Tibial nerve (tissue), 4 donors: ENCODE data around the gene ANKS1A.

Source experiments
- CTCF ChIP-seq, 5 experiments: fragments of 200-600 bp in 3 of 5; fragments of 450-650 bp in 2 of 5; sonication (generic) in 3 of 5; IDR thresholded peaks; one replicate each; pipeline ENCODE4 v1.5.1; 2016 to 2019; ENCODE audit warnings: antibody characterized with exemption in 5 of 5, mild to moderate bottlenecking in 3 of 5, moderate library complexity in 2 of 5
- EP300 ChIP-seq, 2 donors: sonication (generic); formaldehyde crosslinking; IDR thresholded peaks; one replicate each; pipeline ENCODE4 v1.6.1; 2017; ENCODE audit warnings: antibody characterized with exemption in 2 of 2, mild to moderate bottlenecking in 1 of 2
- POLR2A ChIP-seq, 2 donors: fragments of 450-650 bp; IDR thresholded peaks; one replicate each; pipeline ENCODE4 v1.6.1; 2017; ENCODE audit warnings: antibody characterized with exemption in 2 of 2, mild to moderate bottlenecking in 2 of 2, moderate library complexity in 2 of 2

DNA sequence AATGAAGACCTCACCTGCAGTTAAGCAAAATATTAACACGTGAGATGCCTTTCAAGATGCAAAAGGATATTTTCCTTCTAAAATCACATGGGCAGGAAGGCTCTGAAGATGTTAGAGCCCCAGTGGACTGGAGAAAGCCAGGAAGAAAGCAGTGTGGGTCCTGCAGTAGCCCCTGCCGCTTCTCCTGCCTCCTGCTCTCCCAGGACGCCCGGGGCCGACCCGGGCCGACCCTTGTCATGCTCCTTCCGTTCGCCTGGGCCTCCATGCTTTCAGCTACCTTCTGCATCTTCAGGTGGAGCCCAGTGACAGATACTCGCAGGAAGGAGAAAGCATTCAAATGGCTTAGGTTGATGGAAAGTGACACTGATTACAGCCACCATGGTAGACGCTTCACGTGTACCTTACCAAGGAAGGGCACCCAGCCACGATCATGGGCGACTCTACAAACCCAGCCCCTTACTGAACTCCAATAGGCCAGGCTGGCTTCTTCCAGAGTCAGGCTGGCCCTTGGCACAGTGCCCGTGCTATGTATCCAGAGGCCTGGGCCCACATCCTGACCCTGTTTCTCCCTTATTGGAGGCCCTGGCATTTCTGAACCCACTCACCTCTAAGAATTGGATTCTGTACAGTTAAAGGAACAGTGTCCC lies 183.1 kb downstream of the ANKS1A start:
- TF ChIP-seq POLR2A (IDR thresholded peaks at IDR 0.05) (no peak), CTCF (IDR thresholded peaks at IDR 0.05) (no peak), EP300 (IDR thresholded peaks at IDR 0.05) (no peak)
